H9 (cell line): ENCODE results near the gene KIF13A. TPM values are rescaled to one million over a fixed set of nuclear protein-coding genes. Genes with fewer than 3 reads are reported as not detected.
"Not testable (repeated sequence)": the region's sequence is repeated elsewhere in the genome, so short reads cannot be mapped to it uniquely, and the experiment has no call there.

Experiments used
- DNase-seq: peaks from one replicate; pipeline ENCODE4 v3.0.0-alpha.2; 2017
- H2AFZ ChIP-seq: one replicate; pipeline ENCODE4 v1.6.1; 2013; ENCODE audit warnings: mild to moderate bottlenecking, low read length, control low read depth, moderate library complexity
- H2AK5ac ChIP-seq: 2 replicates; pipeline ENCODE4 v1.6.1; 2013; ENCODE audit warnings: low read length, control low read depth, mixed read lengths; ENCODE audit not compliant: insufficient read length
- H2BK120ac ChIP-seq: one replicate; pipeline ENCODE4 v1.6.1; 2013; ENCODE audit warnings: low read depth, mild to moderate bottlenecking, low read length, control low read depth, inconsistent platforms; ENCODE audit not compliant: poor library complexity, severe bottlenecking
- H2BK12ac ChIP-seq: 2 replicates; pipeline ENCODE4 v1.6.1; 2013; ENCODE audit warnings: low read length, control low read depth, mixed read lengths, low read depth; ENCODE audit not compliant: insufficient read length
- H2BK15ac ChIP-seq: 2 replicates; pipeline ENCODE4 v1.6.1; 2013; ENCODE audit warnings: low read depth, low read length, control low read depth
- H2BK20ac ChIP-seq: one replicate; pipeline ENCODE4 v1.6.1; 2013; ENCODE audit warnings: low read depth, mild to moderate bottlenecking, low read length, control low read depth, inconsistent platforms; ENCODE audit not compliant: poor library complexity, severe bottlenecking
- H2BK5ac ChIP-seq: 2 replicates; pipeline ENCODE4 v1.6.1; 2013; ENCODE audit warnings: low read length, control low read depth, mixed read lengths; ENCODE audit not compliant: insufficient read length
- H3K14ac ChIP-seq: 2 replicates; pipeline ENCODE4 v1.6.1; 2013; ENCODE audit warnings: low read length, control low read depth; ENCODE audit not compliant: insufficient read depth
- H3K18ac ChIP-seq: 2 replicates; pipeline ENCODE4 v1.6.1; 2013; ENCODE audit warnings: low read depth, mild to moderate bottlenecking, mixed read lengths, low read length, control low read depth; ENCODE audit not compliant: insufficient read length
- H3K23ac ChIP-seq: 2 replicates; pipeline ENCODE4 v1.6.1; 2013; ENCODE audit warnings: low read length, control low read depth, mixed read lengths, low read depth; ENCODE audit not compliant: insufficient read length
- H3K23me2 ChIP-seq: 2 replicates; pipeline ENCODE4 v1.6.1; 2013; ENCODE audit warnings: low read depth, mild to moderate bottlenecking, mixed read lengths, low read length, control low read depth; ENCODE audit not compliant: insufficient read length, poor library complexity, severe bottlenecking
- H3K27ac ChIP-seq: 2 replicates; pipeline ENCODE4 v1.5.1; 2013; ENCODE audit warnings: low read length, control low read depth, mixed read lengths, low read depth; ENCODE audit not compliant: insufficient read length
- H3K27me3 ChIP-seq: 2 replicates; pipeline ENCODE4 v1.6.1; 2013; ENCODE audit warnings: low read length, control low read depth, inconsistent platforms; ENCODE audit not compliant: insufficient read depth
- H3K4ac ChIP-seq: 2 replicates; pipeline ENCODE4 v1.6.1; 2013; ENCODE audit warnings: low read depth, mild to moderate bottlenecking, control low read depth, inconsistent platforms, low read length, moderate library complexity
- H3K4me1 ChIP-seq: 2 replicates; pipeline ENCODE4 v1.6.1; 2013; ENCODE audit warnings: low read length, control low read depth, inconsistent platforms; ENCODE audit not compliant: insufficient read depth
- H3K4me2 ChIP-seq: 2 replicates; pipeline ENCODE4 v1.6.1; 2013; ENCODE audit warnings: low read length, control low read depth, mixed read lengths; ENCODE audit not compliant: insufficient read length, insufficient read depth
- H3K56ac ChIP-seq: 2 replicates; pipeline ENCODE4 v1.6.1; 2013; ENCODE audit warnings: low read depth, mild to moderate bottlenecking, mixed read lengths, low read length, control low read depth; ENCODE audit not compliant: insufficient read length
- H3K79me1 ChIP-seq: 2 replicates; pipeline ENCODE4 v1.6.1; 2013; ENCODE audit warnings: low read depth, mild to moderate bottlenecking, moderate library complexity, low read length, control low read depth, inconsistent platforms; ENCODE audit not compliant: insufficient read depth, poor library complexity, severe bottlenecking
- H3K79me2 ChIP-seq: 2 replicates; pipeline ENCODE4 v1.6.1; 2013; ENCODE audit warnings: low read length, control low read depth, inconsistent platforms; ENCODE audit not compliant: insufficient read depth
- H3K9ac ChIP-seq: 2 replicates; pipeline ENCODE4 v1.6.1; 2013; ENCODE audit warnings: low read length, control low read depth, mixed read lengths; ENCODE audit not compliant: insufficient read length; ENCODE audit errors: extremely low read depth
- H3K9me3 ChIP-seq: one replicate; pipeline ENCODE4 v1.6.1; 2013; ENCODE audit warnings: low read depth, low read length, inconsistent platforms; ENCODE audit not compliant: control insufficient read depth
- H3T11ph ChIP-seq: one replicate; pipeline ENCODE4 v1.6.1; 2013; ENCODE audit warnings: mild to moderate bottlenecking, low read length, control low read depth, inconsistent platforms
- H4K20me1 ChIP-seq: one replicate; pipeline ENCODE4 v1.6.1; 2013; ENCODE audit not compliant: control insufficient read depth, insufficient read length, insufficient read depth
- H4K5ac ChIP-seq: 2 replicates; pipeline ENCODE4 v1.6.1; 2013; ENCODE audit warnings: low read depth, mild to moderate bottlenecking, mixed read lengths, low read length, control low read depth; ENCODE audit not compliant: insufficient read length
- H4K8ac ChIP-seq: replicated peaks from 2 replicates; pipeline ENCODE4 v1.6.1; 2013; ENCODE audit warnings: low read length, control low read depth, mixed read lengths, low read depth; ENCODE audit not compliant: insufficient read length
- H4K91ac ChIP-seq: 2 replicates; pipeline ENCODE4 v1.6.1; 2013; ENCODE audit warnings: low read depth, mild to moderate bottlenecking, moderate library complexity, mixed read lengths, low read length, control low read depth; ENCODE audit not compliant: insufficient read length
- H3K27ac Mint-ChIP-seq, 3 experiments: 2 replicates in 2 of 3; 3 replicates in 1 of 3; pipeline ENCODE4 v1.8.0; 2020 to 2021; ENCODE audit warnings: mixed read lengths in 3 of 3, mild to moderate bottlenecking in 1 of 3, moderate library complexity in 1 of 3
- H3K27me3 Mint-ChIP-seq: 2 replicates; pipeline ENCODE4 v1.8.0; 2021; ENCODE audit warnings: low read depth, mild to moderate bottlenecking, moderate library complexity, mixed read lengths
- H3K36me3 Mint-ChIP-seq, 3 experiments: 2 replicates in 2 of 3; 3 replicates in 1 of 3; pipeline ENCODE4 v1.8.0; 2020 to 2021; ENCODE audit warnings: low read depth in 3 of 3, mixed read lengths in 3 of 3; ENCODE audit not compliant: insufficient read depth in 1 of 3
- H3K4me1 Mint-ChIP-seq, 2 experiments: 2 replicates each; pipeline ENCODE4 v1.8.0; 2020; ENCODE audit warnings: mixed read lengths in 2 of 2
- H3K4me3 Mint-ChIP-seq, 2 experiments: 2 replicates in 1 of 2; 3 replicates in 1 of 2; pipeline ENCODE4 v1.8.0; 2020 to 2021; ENCODE audit warnings: mild to moderate bottlenecking in 2 of 2, mixed read lengths in 2 of 2, moderate library complexity in 1 of 2
- H3K9me3 Mint-ChIP-seq, 2 experiments: 2 replicates in 1 of 2; 3 replicates in 1 of 2; pipeline ENCODE4 v1.8.0; 2020; ENCODE audit warnings: mild to moderate bottlenecking in 2 of 2, mixed read lengths in 2 of 2, moderate library complexity in 1 of 2
- CTCF ChIP-seq: fragments of 200-600 bp; sonication (generic); conservative IDR thresholded peaks from 3 replicates; pipeline ENCODE4 v1.8.0; 2021; ENCODE audit warnings: antibody characterized with exemption, mild to moderate bottlenecking
- WGBS: extraction: QIAGEN DNeasy Blood & Tissue Kit; methylation state at CpG from one replicate; pipeline ENCODE4 v1.1.7; 2013; ENCODE audit warnings: missing lambda C conversion rate, low lambda C conversion rate, mixed read lengths; ENCODE audit not compliant: insufficient read length; ENCODE audit errors: extremely low coverage; 5-methylcytosine and 5-hydroxymethylcytosine counted together
- total RNA-seq: library from RNA; stranded (reverse); gene quantifications from 2 replicates; pipeline ENCODE4 v1.2.1, GENCODE V29; 2021

The KIF13A gene
- total RNA-seq, 1 experiment from 2014 or later = 38.2 TPM

DNA sequence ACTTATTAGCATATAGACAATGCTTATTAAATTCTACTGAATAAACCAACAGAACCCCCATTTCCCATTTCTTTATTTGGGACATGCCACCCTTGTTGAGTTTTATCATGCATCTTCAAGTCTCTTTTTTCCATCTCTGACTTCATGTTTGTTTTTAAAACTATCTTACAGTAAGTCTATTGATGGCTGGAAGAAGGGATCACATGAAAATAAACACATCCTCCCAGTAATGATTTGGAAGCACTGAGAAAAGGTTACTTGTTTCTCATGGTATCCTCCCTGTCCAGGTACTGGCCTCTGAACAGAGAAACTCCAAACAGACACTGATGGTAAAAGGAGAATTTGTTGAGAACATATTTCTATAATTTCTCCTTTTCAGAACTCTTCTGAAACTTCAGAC lies 74.9 kb downstream of the KIF13A start:
- H3K23me2 ChIP-seq = no peaks in the 10 kb centered on the region
- no peak overlapping the region for H3K18ac ChIP-seq
- no peak overlapping the region for H2BK5ac ChIP-seq
- Mint-ChIP-seq H3K27ac (no peak overlapping the region), H3K4me3 (no peak overlapping the region), H3K36me3 (no peaks in the 10 kb centered on the region; a peak in 1 of 7 replicates), H3K27me3 (no peaks in the 10 kb centered on the region), H3K9me3 (no peaks in the 10 kb centered on the region), H3K4me1 (peaks cover 29 to 31% of the 10 kb centered on the region in 2 experiments)
- H3K23ac ChIP-seq = no peak overlapping the region
- no peak overlapping the region for H4K91ac ChIP-seq
- H4K8ac ChIP-seq = no peak overlapping the region
- no peak overlapping the region for H2BK120ac ChIP-seq
- no peaks in the 10 kb centered on the region for H3K27me3 ChIP-seq
- no peak overlapping the region for H4K5ac ChIP-seq
- no peaks in the 10 kb centered on the region for H3K79me2 ChIP-seq
- peaks cover 9% of the 10 kb centered on the region; the same call in 1 of the 2 replicates for H3K4me1 ChIP-seq
- no peak overlapping the region for H3K27ac ChIP-seq
- no peak for DNase-seq
- H3K9ac ChIP-seq = no peak overlapping the region
- no peaks in the 10 kb centered on the region for H3K9me3 ChIP-seq
- H3K79me1 ChIP-seq = no peaks in the 10 kb centered on the region
- no peak overlapping the region for H2BK20ac ChIP-seq
- H2BK12ac ChIP-seq = no peak overlapping the region
- H3K56ac ChIP-seq = no peak overlapping the region
- H4K20me1 ChIP-seq = no peaks in the 10 kb centered on the region
- H2AFZ ChIP-seq = no peak overlapping the region
- no peak overlapping the region for H3K4me2 ChIP-seq
- no peak overlapping the region for H2AK5ac ChIP-seq
- no peak overlapping the region for H3K4ac ChIP-seq
- no peak overlapping the region for H2BK15ac ChIP-seq
- H3K14ac ChIP-seq = no peak overlapping the region
- H3T11ph ChIP-seq = no peak overlapping the region
- TF ChIP-seq CTCF = no peak

DNA sequence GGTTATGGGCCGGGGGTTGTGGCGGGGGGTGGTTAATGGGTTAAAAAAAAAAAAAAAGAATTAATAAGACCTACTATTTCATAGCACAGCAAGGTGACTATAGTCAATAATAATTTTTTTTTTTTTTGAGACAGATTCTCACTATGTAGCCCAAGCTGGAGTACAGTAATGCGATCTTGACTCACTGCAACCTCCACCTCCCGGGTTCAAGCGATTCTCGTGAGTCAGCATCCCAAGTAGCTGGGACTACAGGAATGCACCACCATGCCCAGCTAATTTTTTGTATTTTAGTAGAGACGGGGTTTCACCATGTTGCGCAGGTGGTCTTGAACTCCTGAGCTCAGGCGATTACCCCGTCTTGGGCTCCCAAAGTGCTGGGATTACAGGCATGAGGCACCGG lies 75.8 kb downstream of the KIF13A start:
- not testable (repeated sequence) for H3K14ac ChIP-seq, H4K91ac ChIP-seq, H2BK12ac ChIP-seq, H4K20me1 ChIP-seq, H3T11ph ChIP-seq, H3K79me2 ChIP-seq, H2BK20ac ChIP-seq, H2BK5ac ChIP-seq, H4K5ac ChIP-seq, H3K36me3 Mint-ChIP-seq, H3K79me1 ChIP-seq, H2BK15ac ChIP-seq, DNase-seq, H4K8ac ChIP-seq, H2BK120ac ChIP-seq, H3K27me3 Mint-ChIP-seq, H3K23ac ChIP-seq, H3K27ac Mint-ChIP-seq, H3K4ac ChIP-seq, H3K9ac ChIP-seq, H3K4me1 ChIP-seq, H3K4me3 Mint-ChIP-seq, H3K9me3 ChIP-seq, H3K27me3 ChIP-seq, H2AFZ ChIP-seq, H3K18ac ChIP-seq, H3K9me3 Mint-ChIP-seq, H3K27ac ChIP-seq, H3K23me2 ChIP-seq, H3K56ac ChIP-seq, H3K4me2 ChIP-seq, H2AK5ac ChIP-seq
- no CpG with 5 or more reads among the region's 11 CpGs for WGBS
- peaks cover 31 to 35% of the 10 kb centered on the region in 2 experiments for H3K4me1 Mint-ChIP-seq
